BLaER1 treated with 17β-estradiol and CSF1 and Interleukin-3, amounts not matched to agents 10 nM and 100 nM (cell line): Measurements from ENCODE around the gene EIF4E.
"Not testable (repeated sequence)": the region's sequence is repeated elsewhere in the genome, so short reads cannot be mapped to it uniquely, and the experiment has no call there.

Experiments
- H3K27ac ChIP-seq, 11 experiments: shearing (Covaris generic); formaldehyde crosslinking; 2 replicates each; pipeline ENCODE4 v1.8.1; 2022
- H3K27me3 ChIP-seq, 11 experiments: shearing (Covaris generic); formaldehyde crosslinking; 2 replicates each; pipeline ENCODE4 v1.8.1; 2022
- H3K36me3 ChIP-seq, 11 experiments: shearing (Covaris generic); formaldehyde crosslinking; 2 replicates each; pipeline ENCODE4 v1.8.1; 2022
- H3K4me1 ChIP-seq, 10 experiments: shearing (Covaris generic); formaldehyde crosslinking; 2 replicates each; pipeline ENCODE4 v1.8.1; 2022
- H3K4me2 ChIP-seq, 11 experiments: shearing (Covaris generic); formaldehyde crosslinking; 2 replicates each; pipeline ENCODE4 v1.8.1; 2022
- H3K4me3 ChIP-seq, 10 experiments: shearing (Covaris generic); formaldehyde crosslinking; 2 replicates each; pipeline ENCODE4 v1.8.1; 2022
- H3K9ac ChIP-seq, 11 experiments: shearing (Covaris generic); formaldehyde crosslinking; 2 replicates each; pipeline ENCODE4 v1.8.1; 2022
- H3K9me3 ChIP-seq, 11 experiments: shearing (Covaris generic); formaldehyde crosslinking; replicated peaks in 1 of 11; 2 replicates each; pipeline ENCODE4 v1.8.1; 2022
- H4K20me1 ChIP-seq, 11 experiments: shearing (Covaris generic); formaldehyde crosslinking; 2 replicates each; pipeline ENCODE4 v1.8.1; 2022
- Cebpa-rat ChIP-seq, 11 experiments: shearing (Covaris generic); IDR thresholded peaks; 2 replicates each; pipeline ENCODE4 v1.8.1; 2022

The EIF4E gene

GRCh38 chr4:98919996-98920395 is 8.9 kb downstream of the EIF4E start:
- peaks cover 40 to 100% (median 97%) of the 10 kb centered on the region in 11 experiments; a peak in 21 of 22 replicates for H4K20me1 ChIP-seq
- H3K4me2 ChIP-seq, result no peak overlapping the region
- H3K27me3 ChIP-seq, result no peaks in the 10 kb centered on the region
- peaks cover 0 to 14% (median 4%) of the 10 kb centered on the region in 11 experiments; a peak in 5 of 22 replicates for H3K9me3 ChIP-seq
- peaks cover 4 to 94% (median 75%) of the 10 kb centered on the region in 11 experiments; a peak in 21 of 22 replicates for H3K36me3 ChIP-seq
- H3K4me1 ChIP-seq, result peaks cover 0 to 58% (median 10%) of the 10 kb centered on the region in 10 experiments; a peak in 12 of 20 replicates
- no peak overlapping the region for H3K27ac ChIP-seq
- no peak overlapping the region for H3K9ac ChIP-seq
- TF ChIP-seq Cebpa-rat (IDR thresholded peaks at IDR 0.05), result no peak
- no peak overlapping the region for H3K4me3 ChIP-seq

- peaks cover 0 to 35% (median 0%) of the 10 kb centered on the region in 10 experiments; a peak in 7 of 20 replicates for H3K4me1 ChIP-seq
- not testable (repeated sequence) for H3K9ac ChIP-seq, H3K27me3 ChIP-seq, H3K9me3 ChIP-seq, H3K27ac ChIP-seq, H3K4me3 ChIP-seq, H3K4me2 ChIP-seq
- H3K36me3 ChIP-seq, result peaks cover 10 to 92% (median 61%) of the 10 kb centered on the region in 11 experiments; a peak in 20 of 22 replicates
- H4K20me1 ChIP-seq, result peaks cover 75 to 100% (median 100%) of the 10 kb centered on the region in 11 experiments; a peak in 21 of 22 replicates
Measured at GRCh38 chr4:98910728-98911127, 18.2 kb downstream of the EIF4E start.

- H3K4me2 ChIP-seq, result 0 out of 22 replicates have a peak overlapping the region, but pooled peaks of 1 of the 11 experiments have one; percentile 9
- H4K20me1 ChIP-seq, result peaks cover 79 to 100% (median 100%) of the 10 kb centered on the region in 11 experiments; a peak in 21 of 22 replicates
Measured at GRCh38 chr4:98909646-98910401, 19.1 kb downstream of the EIF4E start.

GRCh38 chr4:98908703-98909262 is 20.1 kb downstream of the EIF4E start:
- H3K36me3 ChIP-seq, result peaks cover 10 to 87% (median 59%) of the 10 kb centered on the region in 11 experiments; a peak in 20 of 22 replicates
- H3K4me2 ChIP-seq, result peak overlapping the region in 2 of 11 experiments; percentile 11 to 33; a peak in 1 of 22 replicates
- H3K27ac ChIP-seq, result no peak overlapping the region
- H3K27me3 ChIP-seq, result no peaks in the 10 kb centered on the region
- TF ChIP-seq Cebpa-rat (IDR thresholded peaks at IDR 0.05), result no peak
- no peak overlapping the region for H3K9ac ChIP-seq
- no peak overlapping the region for H3K4me3 ChIP-seq
- H3K4me1 ChIP-seq, result peaks cover 0 to 25% (median 0%) of the 10 kb centered on the region in 10 experiments; a peak in 6 of 20 replicates
- peaks cover 78 to 100% (median 100%) of the 10 kb centered on the region in 11 experiments; a peak in 21 of 22 replicates for H4K20me1 ChIP-seq
- peaks cover 0 to 10% (median 0%) of the 10 kb centered on the region in 11 experiments; a peak in 4 of 22 replicates for H3K9me3 ChIP-seq

More at GRCh38 chr4:98909646-98910401, 19.1 kb downstream of the EIF4E start:
- Histone ChIP-seq H3K36me3 (peaks cover 10 to 86% (median 62%) of the 10 kb centered on the region in 11 experiments; a peak in 20 of 22 replicates), H3K27me3 (no peaks in the 10 kb centered on the region), H3K27ac (no peak overlapping the region), H3K9me3 (peaks cover 0 to 10% (median 0%) of the 10 kb centered on the region in 11 experiments; a peak in 3 of 22 replicates), H3K9ac (no peak overlapping the region), H3K4me1 (peaks cover 0 to 26% (median 0%) of the 10 kb centered on the region in 10 experiments; a peak in 7 of 20 replicates), H3K4me3 (no peak overlapping the region)
- TF ChIP-seq Cebpa-rat (IDR thresholded peaks at IDR 0.05), result no peak

GRCh38 chr4:98908182-98908581 is 20.8 kb downstream of the EIF4E start:
- Histone ChIP-seq H3K27me3 (no peaks in the 10 kb centered on the region), H3K36me3 (peaks cover 10 to 86% (median 60%) of the 10 kb centered on the region in 11 experiments; a peak in 20 of 22 replicates), H3K9me3 (peaks cover 0 to 10% (median 0%) of the 10 kb centered on the region in 11 experiments; a peak in 4 of 22 replicates), H3K4me2 (peak overlapping the region in 1 of 11 experiments; percentile 22; a peak in 1 of 22 replicates), H3K9ac (no peak overlapping the region), H3K4me1 (peaks cover 0 to 25% (median 0%) of the 10 kb centered on the region in 10 experiments; a peak in 6 of 20 replicates), H3K4me3 (no peak overlapping the region), H4K20me1 (peaks cover 81 to 100% (median 100%) of the 10 kb centered on the region in 11 experiments; a peak in 21 of 22 replicates), H3K27ac (no peak overlapping the region)
- no peak for TF ChIP-seq Cebpa-rat (IDR thresholded peaks at IDR 0.05)

- Histone ChIP-seq H3K36me3 (peaks cover 30 to 90% (median 77%) of the 10 kb centered on the region in 11 experiments), H3K9ac (no peak overlapping the region), H3K4me2 (no peak overlapping the region), H3K27ac (no peak overlapping the region), H3K9me3 (peaks cover 0 to 4% (median 0%) of the 10 kb centered on the region in 11 experiments; a peak in 1 of 22 replicates), H4K20me1 (peaks cover 81 to 100% (median 100%) of the 10 kb centered on the region in 11 experiments; a peak in 21 of 22 replicates), H3K4me1 (peaks cover 0 to 25% (median 0%) of the 10 kb centered on the region in 10 experiments; a peak in 6 of 20 replicates), H3K4me3 (no peak overlapping the region), H3K27me3 (no peaks in the 10 kb centered on the region)
- no peak for TF ChIP-seq Cebpa-rat (IDR thresholded peaks at IDR 0.05)
Measured at GRCh38 chr4:98905839-98906238, 23.1 kb downstream of the EIF4E start.

GRCh38 chr4:98905297-98905696 is 23.6 kb downstream of the EIF4E start:
- H3K9ac ChIP-seq, result no peak overlapping the region
- peaks cover 0 to 4% (median 0%) of the 10 kb centered on the region in 11 experiments; a peak in 1 of 22 replicates for H3K9me3 ChIP-seq
- TF ChIP-seq Cebpa-rat (IDR thresholded peaks at IDR 0.05), result no peak
- H3K4me3 ChIP-seq, result no peak overlapping the region
- H3K27me3 ChIP-seq, result no peaks in the 10 kb centered on the region
- H3K36me3 ChIP-seq, result peaks cover 35 to 92% (median 82%) of the 10 kb centered on the region in 11 experiments
- H4K20me1 ChIP-seq, result peaks cover 76 to 100% (median 97%) of the 10 kb centered on the region in 11 experiments; a peak in 21 of 22 replicates
- H3K4me1 ChIP-seq, result peaks cover 0 to 25% (median 0%) of the 10 kb centered on the region in 10 experiments; a peak in 6 of 20 replicates
- H3K27ac ChIP-seq, result no peak overlapping the region
- H3K4me2 ChIP-seq, result no peak overlapping the region

GRCh38 chr4:98903963-98904362 is 25.0 kb downstream of the EIF4E start:
- no peak overlapping the region for H3K9ac ChIP-seq
- H3K4me2 ChIP-seq, result no peak overlapping the region
- H3K36me3 ChIP-seq, result peaks cover 44 to 95% (median 83%) of the 10 kb centered on the region in 11 experiments
- no peaks in the 10 kb centered on the region for H3K27me3 ChIP-seq
- H4K20me1 ChIP-seq, result peaks cover 62 to 100% (median 95%) of the 10 kb centered on the region in 11 experiments; a peak in 21 of 22 replicates
- no peak for TF ChIP-seq Cebpa-rat (IDR thresholded peaks at IDR 0.05)
- peaks cover 0 to 21% (median 0%) of the 10 kb centered on the region in 10 experiments; a peak in 6 of 20 replicates for H3K4me1 ChIP-seq
- H3K4me3 ChIP-seq, result no peak overlapping the region
- H3K9me3 ChIP-seq, result peaks cover 0 to 4% (median 0%) of the 10 kb centered on the region in 11 experiments; a peak in 1 of 22 replicates
- no peak overlapping the region for H3K27ac ChIP-seq
